Inflammatory macrophage (primary cell): Measurements from ENCODE around the gene UBE2O.

Source experiments
- DNase-seq, 2 donors: peaks; one replicate each; pipeline ENCODE4 v3.0.0-alpha.2; 2020 to 2022
- total RNA-seq, 18 experiments: gene quantifications; one replicate each; lab custom pipeline; 2026; ENCODE audit warnings: mixed read lengths in 6 of 18, inconsistent platforms in 2 of 18; lab: John Stamatoyannopoulos, UW

Gene UBE2O
- total RNA-seq: 9.0 to 31.1 (median 20.6) reads per million in 18 experiments

- DNase-seq: peak; percentile 86 to 90
Measured at GRCh38 chr17:76452660-76453430, at the start of gene UBE2O. Gene UBE2O (minus strand): TSS chr17:76453152. CDS start chr17:76453141, 11 bp downstream.

- DNase-seq: no peak
Measured at GRCh38 chr17:76501827-76502307, 48.9 kb upstream of the UBE2O start.

GRCh38 chr17:76501018-76501826, 48.3 kb upstream of the UBE2O start, which contains the start of gene RHBDF2:
Gene RHBDF2 (minus strand): TSS chr17:76501423. CDS start chr17:76481524, 19,899 bp downstream.
- DNase-seq: peak; percentile 88 to 90

- DNase-seq: no peak
Measured at GRCh38 chr17:76500747-76501017, 47.7 kb upstream of the UBE2O start.

- peak; percentile 48 to 68 for DNase-seq
Measured at GRCh38 chr17:76500074-76500746, 47.3 kb upstream of the UBE2O start.

- DNase-seq: no peak
Measured at GRCh38 chr17:76499267-76499667, 46.3 kb upstream of the UBE2O start.

GRCh38 chr17:76498876-76499251, 45.9 kb upstream of the UBE2O start:
- DNase-seq: no peak

- DNase-seq: no peak
Measured at GRCh38 chr17:76497979-76498875, 45.3 kb upstream of the UBE2O start.

- no peak for DNase-seq
Measured at GRCh38 chr17:76497699-76497978, 44.7 kb upstream of the UBE2O start.

GRCh38 chr17:76496464-76496863, 43.5 kb upstream of the UBE2O start:
- DNase-seq: peak; percentile 50 to 78

GRCh38 chr17:76495663-76496400, 42.9 kb upstream of the UBE2O start:
- no peak for DNase-seq

GRCh38 chr17:76493505-76494167, 40.7 kb upstream of the UBE2O start:
- peak in 1 of 2 donors; percentile 42 for DNase-seq

- DNase-seq: peak; percentile 97 to 98
Measured at GRCh38 chr17:76492989-76493501, 40.1 kb upstream of the UBE2O start.

- peak; percentile 74 to 75 for DNase-seq
Measured at GRCh38 chr17:76492123-76492988, 39.4 kb upstream of the UBE2O start.

GRCh38 chr17:76491271-76492122, 38.5 kb upstream of the UBE2O start:
- DNase-seq: peak; percentile 64 to 73

- DNase-seq: no peak
Measured at GRCh38 chr17:76490112-76490710, 37.3 kb upstream of the UBE2O start.

GRCh38 chr17:76487451-76488192, 34.7 kb upstream of the UBE2O start:
- no peak for DNase-seq
